ENCODE measurements around the gene CELSR3.

Gene CELSR3

GRCh38 chr3:48631516-48632448 lies 30.9 kb downstream of the CELSR3 start:
- no peak for DNase-seq

DNA sequence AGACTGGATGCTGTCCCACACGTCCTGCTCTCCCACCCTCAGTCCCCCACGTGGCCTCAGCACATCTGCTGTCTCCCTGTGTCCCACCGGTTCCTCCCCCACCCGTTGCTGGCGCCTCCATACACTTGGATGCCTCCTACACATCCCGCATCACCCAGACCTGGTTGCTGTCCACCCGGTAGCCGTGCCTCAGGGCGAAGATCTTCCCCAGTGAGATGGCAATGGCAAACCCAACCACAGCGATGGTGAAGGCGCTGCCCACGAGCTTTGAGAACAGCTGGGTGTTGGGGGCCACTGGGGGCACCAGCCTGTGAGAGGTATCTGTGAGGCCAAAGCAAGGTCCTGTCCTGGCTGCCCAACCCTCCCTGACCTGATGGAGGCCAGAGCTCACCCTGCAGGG lies 31.9 kb downstream of the CELSR3 start:
- DNase-seq: no peak

DNA sequence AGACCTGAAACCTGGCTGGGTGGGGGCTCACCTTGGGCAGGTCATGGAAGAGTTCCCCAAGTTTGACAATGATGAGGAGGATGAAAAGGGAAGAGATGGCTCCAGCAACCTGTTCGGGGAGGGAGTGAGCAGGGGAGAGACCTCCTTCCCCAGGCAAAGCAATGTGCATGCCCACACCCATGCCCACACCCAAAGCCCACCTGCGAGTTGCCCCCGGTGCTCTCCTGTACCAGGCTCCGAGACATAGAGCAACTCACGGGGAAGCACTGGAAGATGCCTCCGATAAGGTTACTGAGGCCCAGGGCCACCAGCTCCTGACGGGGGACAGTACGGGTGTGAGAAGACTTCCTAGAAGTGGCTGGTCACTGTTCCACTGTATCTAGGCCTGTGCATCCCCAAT lies 32.3 kb downstream of the CELSR3 start:
- DNase-seq: no peak

DNA sequence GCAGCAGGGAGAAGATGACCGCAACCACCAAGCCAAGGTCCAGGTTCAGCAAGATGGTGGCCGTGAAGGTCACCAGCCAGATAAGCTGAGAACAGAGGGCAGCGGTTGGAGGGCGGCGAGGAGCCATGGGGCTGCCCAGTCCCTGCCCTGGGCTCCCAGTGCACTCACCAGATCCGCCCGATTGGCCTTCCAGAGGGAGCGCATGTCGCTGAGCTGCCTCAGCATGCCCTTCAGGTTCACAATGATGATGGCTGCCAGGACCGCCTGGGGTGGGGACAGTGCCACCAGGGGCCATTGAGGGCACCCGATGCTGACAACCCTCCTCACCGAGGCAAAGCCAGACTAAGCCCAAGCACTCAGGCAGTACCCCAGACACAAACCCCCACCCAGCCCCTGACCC lies 32.8 kb downstream of the CELSR3 start:
- DNase-seq: no peak

- no peak for DNase-seq
Measured at GRCh38 chr3:48628277-48629017, 34.2 kb downstream of the CELSR3 start.

- no peak for DNase-seq
Measured at GRCh38 chr3:48625600-48625999, 37.1 kb downstream of the CELSR3 start.

GRCh38 chr3:48624767-48625166 lies 37.9 kb downstream of the CELSR3 start:
- DNase-seq: no peak

- no peak for DNase-seq
Measured at GRCh38 chr3:48623851-48624547, 38.7 kb downstream of the CELSR3 start.

DNA sequence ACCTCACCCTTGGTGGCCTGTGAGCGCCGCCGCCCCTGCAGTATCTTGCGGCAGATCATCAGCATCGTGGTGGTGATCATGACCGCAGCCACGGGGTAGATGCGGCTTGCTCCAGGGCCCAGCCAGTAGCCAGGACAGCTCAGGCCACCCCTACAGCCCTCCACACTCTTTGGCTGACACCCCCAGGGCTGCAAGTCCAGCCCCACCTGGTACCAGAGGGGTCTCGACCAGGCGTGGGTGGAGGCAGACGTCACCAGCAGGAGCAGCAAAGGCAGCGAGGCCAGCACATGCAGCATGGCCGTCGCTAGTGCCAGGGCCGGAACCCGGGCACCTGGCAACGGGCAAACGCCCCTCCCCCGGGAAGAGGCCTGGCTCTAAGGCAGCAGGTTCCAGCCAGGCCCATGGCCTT lies 41.2 kb downstream of the CELSR3 start, which contains the start of gene TMEM89:
Gene TMEM89, minus strand, starts transcription at position 309 of the 409 bp plus-strand sequence. Its CDS starts 13 bp downstream, at position 296.
- no peak for DNase-seq

- DNase-seq: no peak
Measured at GRCh38 chr3:48619541-48620524, 42.9 kb downstream of the CELSR3 start.

GRCh38 chr3:48617559-48617958 lies 45.1 kb downstream of the CELSR3 start:
- DNase-seq: no peak

DNA sequence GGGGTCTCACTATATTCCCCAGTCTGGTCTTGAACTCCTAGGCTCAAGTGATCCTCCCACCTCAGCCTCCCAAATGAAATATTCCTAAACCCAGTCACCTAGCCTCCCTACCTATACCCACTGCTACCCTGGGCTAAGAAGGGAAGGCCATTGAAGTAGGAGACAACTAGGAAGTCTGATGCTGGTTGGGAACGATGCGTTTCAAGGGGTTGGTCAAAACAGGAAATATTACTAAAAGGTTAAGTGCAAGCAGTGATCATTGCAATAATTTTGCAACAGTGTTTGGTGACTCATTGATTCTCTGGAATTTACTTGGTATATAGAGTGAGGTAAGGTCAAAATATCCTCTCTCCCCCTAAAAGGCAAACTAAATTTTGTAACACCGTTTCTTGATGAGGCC lies 48.6 kb downstream of the CELSR3 start:
- no peak for DNase-seq

DNA sequence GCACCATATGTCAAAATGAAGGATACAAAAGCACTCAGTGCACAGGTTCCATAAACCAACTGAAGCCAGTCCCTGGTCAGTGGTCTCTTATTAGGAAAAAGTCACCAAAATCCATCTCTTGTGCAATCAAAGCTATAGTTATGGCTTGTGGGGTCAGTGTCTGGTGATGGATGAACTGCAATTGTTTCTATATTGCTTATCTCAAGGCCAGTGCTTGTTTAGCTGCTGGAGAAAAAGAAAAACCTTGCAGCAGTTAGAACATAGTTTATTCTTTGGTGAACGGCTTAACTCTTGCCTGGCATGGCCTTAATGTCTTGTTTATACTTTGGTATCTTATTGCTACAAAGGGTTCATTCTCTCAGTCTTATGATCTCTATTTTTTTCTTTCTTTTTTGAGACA lies 50.4 kb downstream of the CELSR3 start:
- no peak for DNase-seq

- DNase-seq: peak; percentile 76 to 89 (median 80)
Measured at GRCh38 chr3:48609088-48610005, 53.3 kb downstream of the CELSR3 start, which contains the start of gene UQCRC1. Gene UQCRC1, minus strand, starts transcription at chr3:48609646. Its CDS starts 26 bp downstream, at chr3:48609620.

GRCh38 chr3:48607519-48607918 lies 55.2 kb downstream of the CELSR3 start:
- DNase-seq: no peak

- no peak for DNase-seq
Measured at GRCh38 chr3:48601622-48601994, 61.1 kb downstream of the CELSR3 start.

- no peak for DNase-seq
Measured at GRCh38 chr3:48600711-48601621, 61.7 kb downstream of the CELSR3 start.

GRCh38 chr3:48599509-48600285 lies 63.0 kb downstream of the CELSR3 start:
- no peak for DNase-seq

DNA sequence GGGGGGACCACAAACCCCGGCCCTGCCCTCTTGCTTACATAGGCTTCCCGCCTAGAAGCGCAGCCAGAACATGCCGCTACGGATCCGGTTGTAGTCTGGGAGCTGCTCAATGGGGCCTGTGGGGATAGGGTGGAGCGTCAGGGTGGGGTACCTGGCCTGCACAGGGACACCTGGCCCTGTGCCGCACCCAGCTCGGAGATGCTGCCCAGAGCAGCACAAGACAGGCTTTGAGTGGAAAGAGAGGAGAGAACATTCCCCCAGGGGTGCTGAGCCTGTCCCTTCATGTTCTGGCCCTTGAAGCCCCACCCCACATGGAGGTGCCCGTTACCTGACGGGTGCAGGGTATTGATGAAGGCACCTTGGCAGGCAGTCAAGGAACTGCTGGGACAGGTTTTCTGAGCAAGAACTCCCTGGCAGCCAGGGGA lies 63.6 kb downstream of the CELSR3 start:
- no peak for DNase-seq

All from activated naive CD4-positive, alpha-beta T cell (primary cell).